ENCODE results near the gene C12orf76. TPM values are rescaled to one million over a fixed set of nuclear protein-coding genes. Genes with fewer than 3 reads are reported as not detected.

The C12orf76 gene
- total and polyA plus RNA-seq, 2 of the 13 experiments (the other 11 are each of a cell fraction or from before 2014, with no cell fraction given), result 15.8 to 38.4 TPM

GRCh38 chr12:110005319-110005973 lies 42.9 kb downstream of the C12orf76 start:
- H3K9me3 ChIP-seq (ENCODE audit: low read length), result no peaks in the 10 kb centered on the region
- in situ Hi-C loops (cut with HindIII; ENCODE audit: extremely low pct_ligation_motif_present, low pct_unique_long_range_greater_than_20kb) (no loop called here), intact Hi-C loops (cut with micrococcal nuclease; ENCODE audit: unreplicated experiment) (no loop called here)
- no peak overlapping the region for H3K4me3 ChIP-seq (replicated peaks in 1 of 3; ENCODE audit: insufficient read depth in 1 of 3, low read depth in 2 of 3, low read length in 3 of 3)
- no peak for ATAC-seq
- no peak for DNase-seq (ENCODE audit: low spot score)
- no peak overlapping the region for H3K9ac ChIP-seq (ENCODE audit: insufficient read depth, low read depth, low read length)
- no peaks in the 10 kb centered on the region for H4K20me1 ChIP-seq (ENCODE audit: insufficient read depth, low read length)
- H3K4me1 ChIP-seq (ENCODE audit: insufficient read depth, low read length), result peaks cover 38% of the 10 kb centered on the region
- FAIRE-seq, result no peak
- H3K36me3 ChIP-seq (replicated peaks in 1 of 2; ENCODE audit: control insufficient read depth in 1 of 2, insufficient read depth in 2 of 2, low read length in 2 of 2), result no peaks in the 10 kb centered on the region; a peak in 1 of 5 replicates
- no peak overlapping the region for H2AFZ ChIP-seq (ENCODE audit: low read length)
- CTCF ChIA-PET (ENCODE audit: low intra/inter-chr PET ratio, low total read pairs), result interaction anchor here (0.6 kb wide), 1 partner anchor 102 kb away, joined by 3 read pairs; no protein-coding TSS in a partner anchor
- peaks cover 39% of the 10 kb centered on the region for H3K79me2 ChIP-seq (ENCODE audit: insufficient read depth, low read length)
- H3K27me3 ChIP-seq (ENCODE audit: control insufficient read depth in 1 of 2, insufficient read depth in 2 of 2, low read length in 2 of 2), result no peaks in the 10 kb centered on the region
- no peak overlapping the region for H3K4me2 ChIP-seq (ENCODE audit: low read depth, low read length)
- TF ChIP-seq ZBTB7B (CRISPR knock-in tag; IDR thresholded peaks at IDR 0.05), result no peak
- TF ChIP-seq ZNF580 (CRISPR knock-in tag; IDR thresholded peaks at IDR 0.05; ENCODE audit: borderline replicate concordance, low read depth), result no peak
- TF ChIP-seq MTF2 (CRISPR knock-in tag; IDR thresholded peaks at IDR 0.05; ENCODE audit: borderline replicate concordance), result no peak
- BruUV-seq (replicated peaks), result no TSS peak
- no peak overlapping the region for H3K27ac ChIP-seq (ENCODE audit: extremely low read length, insufficient read depth, low read length)
- WGBS (ENCODE audit: low lambda C conversion rate), result 94% methylated on average over 7 of the region's 7 CpGs
- POLR2A ChIA-PET, result no interaction called here

- 88% methylated on average over 4 of the region's 4 CpGs for WGBS (ENCODE audit: low lambda C conversion rate)
- Histone ChIP-seq H3K79me2 (ENCODE audit: insufficient read depth, low read length) (peaks cover 40% of the 10 kb centered on the region), H4K20me1 (ENCODE audit: insufficient read depth, low read length) (no peaks in the 10 kb centered on the region), H3K4me2 (ENCODE audit: low read depth, low read length) (no peak overlapping the region), H3K4me3 (replicated peaks in 1 of 3; ENCODE audit: insufficient read depth in 1 of 3, low read depth in 2 of 3, low read length in 3 of 3) (no peak overlapping the region), H3K9me3 (ENCODE audit: low read length) (no peaks in the 10 kb centered on the region), H3K27me3 (ENCODE audit: control insufficient read depth in 1 of 2, insufficient read depth in 2 of 2, low read length in 2 of 2) (no peaks in the 10 kb centered on the region), H3K9ac (ENCODE audit: insufficient read depth, low read depth, low read length) (no peak overlapping the region), H3K27ac (ENCODE audit: extremely low read length, insufficient read depth, low read length) (no peak overlapping the region), H2AFZ (ENCODE audit: low read length) (no peak overlapping the region), H3K36me3 (replicated peaks in 1 of 2; ENCODE audit: control insufficient read depth in 1 of 2, insufficient read depth in 2 of 2, low read length in 2 of 2) (no peaks in the 10 kb centered on the region; a peak in 1 of 5 replicates), H3K4me1 (ENCODE audit: insufficient read depth, low read length) (peaks cover 32% of the 10 kb centered on the region)
- in situ Hi-C loops (cut with HindIII; ENCODE audit: extremely low pct_ligation_motif_present, low pct_unique_long_range_greater_than_20kb) (no loop called here), intact Hi-C loops (cut with micrococcal nuclease; ENCODE audit: unreplicated experiment) (no loop called here)
- CTCF ChIA-PET (ENCODE audit: low intra/inter-chr PET ratio, low total read pairs), result no interaction called here
- no peak for ATAC-seq
- DNase-seq (ENCODE audit: low spot score), result no peak
- POLR2A ChIA-PET, result interaction anchor here (0.9 kb wide), 1 partner anchor 31 kb away, joined by 3 read pairs; no protein-coding TSS in a partner anchor
- no peak for FAIRE-seq
- TF ChIP-seq ZFYVE20 (CRISPR knock-in tag; IDR thresholded peaks at IDR 0.05; ENCODE audit: borderline replicate concordance, low read depth), result no peak
- no peak for TF ChIP-seq ZSCAN22 (CRISPR knock-in tag; IDR thresholded peaks at IDR 0.05)
- TF ChIP-seq ZNF558 (CRISPR knock-in tag; IDR thresholded peaks at IDR 0.05; ENCODE audit: borderline replicate concordance), result no peak
- no peak for TF ChIP-seq ZMAT5 (CRISPR knock-in tag; IDR thresholded peaks at IDR 0.05; ENCODE audit: borderline replicate concordance, low read depth)
- no peak for TF ChIP-seq HCFC1 (IDR thresholded peaks at IDR 0.05; ENCODE audit: low read depth, low read length)
- TF ChIP-seq PCBP2 (optimal IDR thresholded peaks at IDR 0.05; ENCODE audit: low read depth, low read length, poor library complexity, severe bottlenecking), result no peak
- no peak for TF ChIP-seq GZF1 (CRISPR knock-in tag; IDR thresholded peaks at IDR 0.05)
- TF ChIP-seq KMT2A (CRISPR knock-in tag; IDR thresholded peaks at IDR 0.05), result no peak
- no peak for TF ChIP-seq SOX5 (CRISPR knock-in tag; IDR thresholded peaks at IDR 0.05; ENCODE audit: borderline replicate concordance)
- no TSS peak for BruUV-seq (replicated peaks)
These were observed 43.7 kb downstream of the C12orf76 start for GRCh38 chr12:110004598-110004997.

Data from HepG2 (cell line).